Measurements from ENCODE around the gene VPS13D.

The VPS13D gene

DNA sequence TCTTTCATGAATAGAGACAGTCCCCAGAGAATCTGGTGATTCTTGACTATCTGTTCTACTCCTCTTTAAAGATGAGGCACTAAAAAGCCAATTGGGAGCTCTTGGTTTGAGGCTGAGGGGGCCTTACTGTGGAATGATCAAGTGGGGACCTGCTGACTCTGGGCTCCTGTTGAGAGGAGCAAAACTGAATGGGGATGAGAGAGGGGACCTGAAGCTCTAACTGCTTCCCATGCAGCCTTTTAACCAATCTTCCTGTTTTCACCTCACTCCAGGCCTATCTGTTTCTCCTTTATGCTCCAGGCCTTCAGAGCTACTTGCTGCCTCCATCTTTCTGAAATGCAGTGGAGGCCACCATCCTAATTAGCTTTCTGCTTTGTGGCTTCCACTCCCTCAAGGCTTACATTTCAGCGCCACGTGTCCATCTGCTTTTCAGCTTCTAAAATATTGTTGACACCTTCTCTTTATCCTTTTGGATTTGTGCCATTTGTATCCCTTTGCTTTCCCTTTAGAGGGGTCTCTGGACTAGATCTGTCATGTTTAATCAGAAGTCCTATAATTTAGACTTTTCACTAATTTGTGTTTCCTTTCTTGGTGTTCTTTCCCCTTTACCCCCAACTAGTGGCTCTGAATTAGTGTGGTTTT is 242.4 kb downstream of the VPS13D start:
- Histone ChIP-seq H3K27me3 (ENCODE audit: insufficient read depth, low read length, poor library complexity) (no peaks in the 10 kb centered on the region), H3K27ac (ENCODE audit: low read length) (peak overlapping the region; percentile 98), H3K4me2 (ENCODE audit: insufficient read depth, low read length) (peak overlapping the region; percentile 49), H3K36me3 (ENCODE audit: insufficient read depth, low read length) (0 out of 2 replicates have a peak, but pooled peaks cover 5% of the 10 kb centered on the region), H3K4me1 (ENCODE audit: insufficient read depth, low read length) (peaks cover 79% of the 10 kb centered on the region), H3K9me3 (ENCODE audit: insufficient read depth, low read length, severe bottlenecking) (no peaks in the 10 kb centered on the region), H3K79me2 (ENCODE audit: insufficient read depth, low read length) (no peaks in the 10 kb centered on the region), H3K9ac (ENCODE audit: low read depth, low read length) (peak overlapping the region; percentile 63), H3K4me3 (ENCODE audit: low read depth in 1 of 2, low read length in 2 of 2) (peak overlapping the region in 1 of 2 experiments; percentile 29; a peak in 2 of 4 replicates), H4K20me1 (ENCODE audit: insufficient read depth, low read length) (no peaks in the 10 kb centered on the region), H2AFZ (ENCODE audit: low read depth, low read length) (peak overlapping the region; percentile 51)
- DNase-seq: peak; percentile 37
- ATAC-seq (ENCODE audit: insufficient read depth, low read depth): no peak
- TF ChIP-seq, protein P1, sequence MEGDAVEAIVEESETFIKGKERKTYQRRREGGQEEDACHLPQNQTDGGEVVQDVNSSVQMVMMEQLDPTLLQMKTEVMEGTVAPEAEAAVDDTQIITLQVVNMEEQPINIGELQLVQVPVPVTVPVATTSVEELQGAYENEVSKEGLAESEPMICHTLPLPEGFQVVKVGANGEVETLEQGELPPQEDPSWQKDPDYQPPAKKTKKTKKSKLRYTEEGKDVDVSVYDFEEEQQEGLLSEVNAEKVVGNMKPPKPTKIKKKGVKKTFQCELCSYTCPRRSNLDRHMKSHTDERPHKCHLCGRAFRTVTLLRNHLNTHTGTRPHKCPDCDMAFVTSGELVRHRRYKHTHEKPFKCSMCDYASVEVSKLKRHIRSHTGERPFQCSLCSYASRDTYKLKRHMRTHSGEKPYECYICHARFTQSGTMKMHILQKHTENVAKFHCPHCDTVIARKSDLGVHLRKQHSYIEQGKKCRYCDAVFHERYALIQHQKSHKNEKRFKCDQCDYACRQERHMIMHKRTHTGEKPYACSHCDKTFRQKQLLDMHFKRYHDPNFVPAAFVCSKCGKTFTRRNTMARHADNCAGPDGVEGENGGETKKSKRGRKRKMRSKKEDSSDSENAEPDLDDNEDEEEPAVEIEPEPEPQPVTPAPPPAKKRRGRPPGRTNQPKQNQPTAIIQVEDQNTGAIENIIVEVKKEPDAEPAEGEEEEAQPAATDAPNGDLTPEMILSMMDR (IDR thresholded peaks at IDR 0.05; ENCODE audit: borderline replicate concordance, extremely low read depth, low read length, poor library complexity, severe bottlenecking): no peak
- no peak for TF ChIP-seq EZH2 (IDR thresholded peaks at IDR 0.05; ENCODE audit: borderline replicate concordance, low read depth, low read length, severe bottlenecking)

DNA sequence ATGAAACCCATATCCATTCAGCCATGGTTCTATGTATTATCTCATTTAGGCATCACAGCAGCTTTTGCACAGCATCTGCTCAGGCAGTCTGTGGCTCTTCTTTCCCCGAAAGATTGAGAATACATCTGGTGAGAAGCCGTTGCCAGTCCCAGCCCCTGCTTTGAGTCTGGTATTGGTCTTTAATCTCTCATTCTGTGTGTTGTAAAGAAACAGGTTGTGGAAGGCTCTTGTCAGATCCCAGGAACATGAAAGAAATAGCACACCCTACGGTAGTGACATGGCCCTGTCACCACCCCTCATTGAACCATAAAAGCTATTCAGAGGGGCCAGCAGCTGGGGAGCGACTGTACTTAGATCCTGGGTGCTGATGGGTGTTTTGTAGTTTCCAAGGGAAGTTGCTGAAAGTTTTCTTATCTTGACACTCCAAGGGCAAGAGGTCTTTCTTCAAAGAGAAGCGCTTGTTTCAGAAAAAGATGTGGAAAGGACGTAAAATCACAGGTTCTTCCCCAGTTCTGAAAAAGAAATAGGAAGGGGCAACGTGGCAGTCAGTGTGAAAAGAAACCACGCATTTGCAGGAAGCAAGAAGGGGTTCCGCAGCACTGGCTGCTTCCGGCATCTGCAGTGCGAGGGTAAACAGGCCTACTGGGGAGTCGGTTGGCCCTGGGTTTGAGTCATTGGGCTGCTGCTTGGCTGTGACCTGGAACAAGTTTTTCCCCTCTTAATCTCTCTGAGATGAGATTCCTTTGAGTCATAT is 243.1 kb downstream of the VPS13D start:
- Histone ChIP-seq H3K4me1 (ENCODE audit: insufficient read depth, low read length) (peaks cover 86% of the 10 kb centered on the region), H3K4me3 (ENCODE audit: low read depth in 1 of 2, low read length in 2 of 2) (peak overlapping the region in 1 of 2 experiments; percentile 29; a peak in 2 of 4 replicates), H3K4me2 (ENCODE audit: insufficient read depth, low read length) (peak overlapping the region; percentile 49), H4K20me1 (ENCODE audit: insufficient read depth, low read length) (no peaks in the 10 kb centered on the region), H2AFZ (ENCODE audit: low read depth, low read length) (peak overlapping the region; percentile 45), H3K9me3 (ENCODE audit: insufficient read depth, low read length, severe bottlenecking) (no peaks in the 10 kb centered on the region), H3K79me2 (ENCODE audit: insufficient read depth, low read length) (no peaks in the 10 kb centered on the region), H3K9ac (ENCODE audit: low read depth, low read length) (peak overlapping the region; percentile 63), H3K36me3 (ENCODE audit: insufficient read depth, low read length) (0 out of 2 replicates have a peak, but pooled peaks cover 5% of the 10 kb centered on the region), H3K27me3 (ENCODE audit: insufficient read depth, low read length, poor library complexity) (no peaks in the 10 kb centered on the region), H3K27ac (ENCODE audit: low read length) (peak overlapping the region; percentile 98)
- ATAC-seq (ENCODE audit: insufficient read depth, low read depth): peak; percentile 83
- DNase-seq: peak; percentile 90
- TF ChIP-seq, protein P1 (IDR thresholded peaks at IDR 0.05; ENCODE audit: borderline replicate concordance, extremely low read depth, low read length, poor library complexity, severe bottlenecking): peak; percentile 12
- no peak for TF ChIP-seq EZH2 (IDR thresholded peaks at IDR 0.05; ENCODE audit: borderline replicate concordance, low read depth, low read length, severe bottlenecking)

DNA sequence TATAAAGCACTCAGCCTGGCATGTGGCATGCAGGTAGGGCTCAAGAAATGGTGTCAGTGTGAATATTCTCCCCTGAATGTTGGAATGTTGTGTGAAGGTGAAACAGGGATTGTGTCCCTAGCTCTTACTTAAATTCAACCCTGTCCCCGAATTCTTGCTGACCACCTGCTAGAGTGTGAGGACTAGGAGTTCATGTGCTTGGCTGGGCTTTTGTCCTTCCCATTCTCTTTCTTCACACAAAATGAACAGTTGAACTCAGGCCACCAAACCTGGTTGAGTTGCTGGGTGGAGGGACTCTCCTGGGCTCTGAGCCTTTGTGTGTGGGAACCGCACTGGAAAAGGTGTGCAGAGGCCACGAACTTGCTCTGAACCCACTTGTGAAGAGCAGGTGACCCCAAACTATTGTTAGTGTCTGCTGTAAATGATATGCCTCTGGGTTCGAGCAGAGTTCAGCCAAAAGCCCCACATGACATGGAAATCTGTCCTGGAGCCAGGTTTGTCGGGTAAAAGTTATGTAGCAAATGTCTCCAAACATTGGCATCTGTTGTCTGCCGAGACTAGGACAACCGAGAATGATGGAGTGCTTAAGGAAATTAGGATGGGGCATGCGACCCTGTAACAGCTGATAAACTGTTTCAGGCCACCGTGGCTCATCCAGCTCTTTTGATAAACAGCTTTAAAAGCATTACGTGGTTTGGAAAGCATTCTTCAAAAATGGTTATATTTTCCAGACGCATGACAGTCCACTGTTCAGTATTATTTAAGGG is 243.9 kb downstream of the VPS13D start:
- DNase-seq (peak; percentile 32), ATAC-seq (ENCODE audit: insufficient read depth, low read depth) (no peak)
- peaks cover 94% of the 10 kb centered on the region for H3K4me1 ChIP-seq (ENCODE audit: insufficient read depth, low read length)
- H3K9me3 ChIP-seq (ENCODE audit: insufficient read depth, low read length, severe bottlenecking): no peaks in the 10 kb centered on the region
- no peak overlapping the region for H2AFZ ChIP-seq (ENCODE audit: low read depth, low read length)
- no peaks in the 10 kb centered on the region for H3K27me3 ChIP-seq (ENCODE audit: insufficient read depth, low read length, poor library complexity)
- H3K79me2 ChIP-seq (ENCODE audit: insufficient read depth, low read length): no peaks in the 10 kb centered on the region
- H3K4me2 ChIP-seq (ENCODE audit: insufficient read depth, low read length): peak overlapping the region; percentile 49
- no peak for TF ChIP-seq EZH2 (IDR thresholded peaks at IDR 0.05; ENCODE audit: borderline replicate concordance, low read depth, low read length, severe bottlenecking)
- TF ChIP-seq, protein P1 (IDR thresholded peaks at IDR 0.05; ENCODE audit: borderline replicate concordance, extremely low read depth, low read length, poor library complexity, severe bottlenecking): no peak
- peak overlapping the region; percentile 63 for H3K9ac ChIP-seq (ENCODE audit: low read depth, low read length)
- H3K36me3 ChIP-seq (ENCODE audit: insufficient read depth, low read length): 0 out of 2 replicates have a peak, but pooled peaks cover 5% of the 10 kb centered on the region
- H3K27ac ChIP-seq (ENCODE audit: low read length): peak overlapping the region; percentile 98
- no peaks in the 10 kb centered on the region for H4K20me1 ChIP-seq (ENCODE audit: insufficient read depth, low read length)
- H3K4me3 ChIP-seq (ENCODE audit: low read depth in 1 of 2, low read length in 2 of 2): peak overlapping the region in 1 of 2 experiments; percentile 29; a peak in 1 of 4 replicates
